ENCODE data around the gene OST4.
"Not testable (repeated sequence)": the region's sequence is repeated elsewhere in the genome, so short reads cannot be mapped to it uniquely, and the experiment has no call there.

OST4 gene

GRCh38 chr2:27076323-27076722, 4.9 kb upstream of the OST4 start:
- no peaks in the 10 kb centered on the region for H3K9me3 Mint-ChIP-seq (ENCODE audit: low read depth)
- H3K36me3 Mint-ChIP-seq = no peaks in the 10 kb centered on the region
- H3K27ac Mint-ChIP-seq = peak overlapping the region; percentile 76
- peaks cover 45% of the 10 kb centered on the region for H3K4me1 Mint-ChIP-seq (ENCODE audit: low read depth)
- H3K27me3 Mint-ChIP-seq = no peaks in the 10 kb centered on the region
- no peak overlapping the region for H3K4me3 Mint-ChIP-seq

- peak overlapping the region; percentile 63 for H3K4me3 Mint-ChIP-seq
- not testable (repeated sequence) for H3K36me3 Mint-ChIP-seq; H3K9me3 Mint-ChIP-seq (ENCODE audit: low read depth); H3K27me3 Mint-ChIP-seq
- H3K27ac Mint-ChIP-seq = peak overlapping the region; percentile 81
- H3K4me1 Mint-ChIP-seq (ENCODE audit: low read depth) = peaks cover 45% of the 10 kb centered on the region
Observed at GRCh38 chr2:27075566-27075871, 4.1 kb upstream of the OST4 start.

- no peaks in the 10 kb centered on the region for H3K9me3 Mint-ChIP-seq (ENCODE audit: low read depth)
- no peaks in the 10 kb centered on the region for H3K27me3 Mint-ChIP-seq
- peak overlapping the region; percentile 81 for H3K27ac Mint-ChIP-seq
- H3K4me1 Mint-ChIP-seq (ENCODE audit: low read depth) = peaks cover 45% of the 10 kb centered on the region
- no peaks in the 10 kb centered on the region for H3K36me3 Mint-ChIP-seq
- peak overlapping the region; percentile 63 for H3K4me3 Mint-ChIP-seq
Observed at GRCh38 chr2:27074738-27075565, 3.5 kb upstream of the OST4 start.

- Mint-ChIP-seq H3K27me3 (no peaks in the 10 kb centered on the region), H3K4me3 (no peak overlapping the region), H3K4me1 (ENCODE audit: low read depth) (peaks cover 56% of the 10 kb centered on the region), H3K27ac (peak overlapping the region; percentile 41), H3K36me3 (peaks cover 5% of the 10 kb centered on the region), H3K9me3 (ENCODE audit: low read depth) (no peaks in the 10 kb centered on the region)
Observed at GRCh38 chr2:27073782-27074181, 2.3 kb upstream of the OST4 start.

- Mint-ChIP-seq H3K27me3 (no peaks in the 10 kb centered on the region), H3K9me3 (ENCODE audit: low read depth) (no peaks in the 10 kb centered on the region), H3K4me1 (ENCODE audit: low read depth) (peaks cover 63% of the 10 kb centered on the region), H3K27ac (peak overlapping the region; percentile 90), H3K4me3 (peak overlapping the region; percentile 88), H3K36me3 (peaks cover 5% of the 10 kb centered on the region)
Observed at GRCh38 chr2:27072920-27073319, 1.5 kb upstream of the OST4 start.

- Mint-ChIP-seq H3K27me3 (no peaks in the 10 kb centered on the region), H3K27ac (peak overlapping the region; percentile 90), H3K4me1 (ENCODE audit: low read depth) (peaks cover 62% of the 10 kb centered on the region), H3K36me3 (peaks cover 5% of the 10 kb centered on the region), H3K4me3 (peak overlapping the region; percentile 88), H3K9me3 (ENCODE audit: low read depth) (no peaks in the 10 kb centered on the region)
Observed at GRCh38 chr2:27071990-27072830, 756 bp upstream of the OST4 start.

- peaks cover 5% of the 10 kb centered on the region for H3K36me3 Mint-ChIP-seq
- peak overlapping the region; percentile 95 for H3K27ac Mint-ChIP-seq
- H3K4me3 Mint-ChIP-seq = peak overlapping the region; percentile 98
- H3K4me1 Mint-ChIP-seq (ENCODE audit: low read depth) = peaks cover 59% of the 10 kb centered on the region
- H3K27me3 Mint-ChIP-seq = no peaks in the 10 kb centered on the region
- no peaks in the 10 kb centered on the region for H3K9me3 Mint-ChIP-seq (ENCODE audit: low read depth)
Observed at GRCh38 chr2:27070653-27071276, 689 bp downstream of the OST4 start.

GRCh38 chr2:27069961-27070618, 1.4 kb downstream of the OST4 start:
- Mint-ChIP-seq H3K27ac (peak overlapping the region; percentile 95), H3K36me3 (peaks cover 5% of the 10 kb centered on the region), H3K9me3 (ENCODE audit: low read depth) (no peaks in the 10 kb centered on the region), H3K4me3 (peak overlapping the region; percentile 98), H3K4me1 (ENCODE audit: low read depth) (peaks cover 57% of the 10 kb centered on the region), H3K27me3 (no peaks in the 10 kb centered on the region)

GRCh38 chr2:27069436-27069835, 2.0 kb downstream of the OST4 start:
- H3K27me3 Mint-ChIP-seq = no peaks in the 10 kb centered on the region
- H3K4me3 Mint-ChIP-seq = peak overlapping the region; percentile 98
- H3K9me3 Mint-ChIP-seq (ENCODE audit: low read depth) = no peaks in the 10 kb centered on the region
- peaks cover 5% of the 10 kb centered on the region for H3K36me3 Mint-ChIP-seq
- peaks cover 51% of the 10 kb centered on the region for H3K4me1 Mint-ChIP-seq (ENCODE audit: low read depth)
- peak overlapping the region; percentile 83 for H3K27ac Mint-ChIP-seq

GRCh38 chr2:27067385-27067784, 4.1 kb downstream of the OST4 start:
- H3K27ac Mint-ChIP-seq = peak overlapping the region; percentile 50
- peaks cover 8% of the 10 kb centered on the region for H3K36me3 Mint-ChIP-seq

GRCh38 chr2:27065128-27065527, 6.3 kb downstream of the OST4 start:
- H3K36me3 Mint-ChIP-seq = peaks cover 8% of the 10 kb centered on the region
- H3K9me3 Mint-ChIP-seq (ENCODE audit: low read depth) = no peaks in the 10 kb centered on the region
- H3K4me1 Mint-ChIP-seq (ENCODE audit: low read depth) = peaks cover 33% of the 10 kb centered on the region
- H3K4me3 Mint-ChIP-seq = no peak overlapping the region
- H3K27ac Mint-ChIP-seq = no peak overlapping the region
- H3K27me3 Mint-ChIP-seq = no peaks in the 10 kb centered on the region

More at GRCh38 chr2:27067385-27067784, 4.1 kb downstream of the OST4 start:
- H3K4me3 Mint-ChIP-seq = no peak overlapping the region
- no peaks in the 10 kb centered on the region for H3K27me3 Mint-ChIP-seq
- peaks cover 44% of the 10 kb centered on the region for H3K4me1 Mint-ChIP-seq (ENCODE audit: low read depth)
- H3K9me3 Mint-ChIP-seq (ENCODE audit: low read depth) = no peaks in the 10 kb centered on the region

- H3K9me3 Mint-ChIP-seq (ENCODE audit: low read depth) = no peaks in the 10 kb centered on the region
- peaks cover 3% of the 10 kb centered on the region for H3K36me3 Mint-ChIP-seq
- H3K4me1 Mint-ChIP-seq (ENCODE audit: low read depth) = peaks cover 5% of the 10 kb centered on the region
- no peaks in the 10 kb centered on the region for H3K27me3 Mint-ChIP-seq
- no peak overlapping the region for H3K4me3 Mint-ChIP-seq
- no peak overlapping the region for H3K27ac Mint-ChIP-seq
Observed at GRCh38 chr2:27060323-27060722, 11.1 kb downstream of the OST4 start.

GRCh38 chr2:27059141-27059820, 12.2 kb downstream of the OST4 start:
- H3K9me3 Mint-ChIP-seq (ENCODE audit: low read depth) = no peaks in the 10 kb centered on the region
- peaks cover 5% of the 10 kb centered on the region for H3K4me1 Mint-ChIP-seq (ENCODE audit: low read depth)
- no peaks in the 10 kb centered on the region for H3K27me3 Mint-ChIP-seq
- no peak overlapping the region for H3K4me3 Mint-ChIP-seq
- no peak overlapping the region for H3K27ac Mint-ChIP-seq
- H3K36me3 Mint-ChIP-seq = peaks cover 3% of the 10 kb centered on the region

GRCh38 chr2:27058210-27058609, 13.2 kb downstream of the OST4 start:
- Mint-ChIP-seq H3K4me1 (ENCODE audit: low read depth) (peaks cover 3% of the 10 kb centered on the region), H3K36me3 (peaks cover 3% of the 10 kb centered on the region), H3K27ac (peak overlapping the region; percentile 10), H3K9me3 (ENCODE audit: low read depth) (no peaks in the 10 kb centered on the region), H3K4me3 (no peak overlapping the region), H3K27me3 (no peaks in the 10 kb centered on the region)
